HUES6 (cell line): ENCODE measurements around the gene HELZ.

Experiments used
- H3K27ac ChIP-seq: 2 replicates; pipeline ENCODE4 v1.7.0; 2013; ENCODE audit warnings: low read depth, mild to moderate bottlenecking, low read length, inconsistent platforms
- H3K27me3 ChIP-seq: 2 replicates; pipeline ENCODE4 v1.6.1; 2013; ENCODE audit warnings: low read length; ENCODE audit not compliant: control insufficient read depth, insufficient read depth
- H3K36me3 ChIP-seq: 2 replicates; pipeline ENCODE4 v1.6.1; 2013; ENCODE audit warnings: low read length; ENCODE audit not compliant: control insufficient read depth, insufficient read depth
- H3K4me1 ChIP-seq: 2 replicates; pipeline ENCODE4 v1.6.1; 2013; ENCODE audit warnings: low read length; ENCODE audit not compliant: control insufficient read depth, insufficient read depth
- H3K4me3 ChIP-seq: 2 replicates; pipeline ENCODE4 v1.5.1; 2013; ENCODE audit warnings: low read depth, low read length
- H3K9ac ChIP-seq: one replicate; pipeline ENCODE4 v1.6.1; 2013; ENCODE audit warnings: mild to moderate bottlenecking, low read length
- H3K9me3 ChIP-seq: 2 replicates; pipeline ENCODE4 v1.6.1; 2013; ENCODE audit warnings: low read depth, low read length; ENCODE audit not compliant: control insufficient read depth, insufficient read depth

The HELZ gene

DNA sequence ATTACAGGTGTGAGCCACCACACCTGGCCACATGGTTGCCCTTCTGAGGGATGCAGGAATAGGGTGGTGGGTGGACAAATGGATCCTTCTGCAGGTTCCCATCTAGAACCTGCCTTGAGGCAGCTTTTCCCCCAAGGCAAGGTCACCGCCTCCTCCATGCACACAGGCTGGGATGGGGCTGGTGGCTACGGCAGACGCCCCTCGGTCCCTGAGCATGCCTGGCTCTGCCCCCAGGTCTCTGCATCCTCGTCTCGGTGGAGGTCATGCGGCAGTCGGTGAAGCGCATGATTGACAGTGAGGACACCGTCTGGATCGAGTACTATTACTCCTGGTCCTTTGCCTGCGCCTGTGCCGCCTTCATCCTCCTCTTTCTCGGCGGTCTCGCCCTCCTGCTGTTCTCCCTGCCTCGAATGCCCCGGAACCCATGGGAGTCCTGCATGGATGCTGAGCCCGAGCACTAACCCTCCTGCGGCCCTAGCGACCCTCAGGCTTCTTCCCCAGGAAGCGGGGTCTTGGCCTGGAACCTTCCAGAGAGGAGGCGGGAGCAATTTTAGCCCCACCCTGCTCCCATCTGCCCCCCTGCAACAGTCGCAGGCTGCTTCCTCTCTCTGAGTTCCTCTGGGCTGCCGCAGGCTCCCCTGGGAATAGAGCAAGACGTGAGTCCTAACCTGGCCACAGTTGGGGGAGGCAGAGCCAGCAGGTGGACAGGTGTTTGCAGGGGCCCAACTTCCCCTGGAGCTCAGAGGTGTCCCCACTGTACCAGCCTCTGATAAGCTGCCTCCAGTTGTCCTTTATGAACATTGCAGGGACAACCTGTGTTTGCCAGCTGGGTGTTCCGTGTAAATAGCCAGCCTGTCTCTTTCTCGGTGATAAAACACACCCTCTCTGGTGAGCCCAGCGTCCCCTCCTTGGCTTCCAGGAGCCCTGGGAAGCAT is 188.9 kb downstream of the HELZ start:
- no peaks in the 10 kb centered on the region for H3K9me3 ChIP-seq
- no peaks in the 10 kb centered on the region for H3K27me3 ChIP-seq
- no peaks in the 10 kb centered on the region for H3K36me3 ChIP-seq
- no peak overlapping the region for H3K4me3 ChIP-seq
- H3K27ac ChIP-seq: no peak overlapping the region
- no peak overlapping the region for H3K9ac ChIP-seq
- H3K4me1 ChIP-seq: no peaks in the 10 kb centered on the region

DNA sequence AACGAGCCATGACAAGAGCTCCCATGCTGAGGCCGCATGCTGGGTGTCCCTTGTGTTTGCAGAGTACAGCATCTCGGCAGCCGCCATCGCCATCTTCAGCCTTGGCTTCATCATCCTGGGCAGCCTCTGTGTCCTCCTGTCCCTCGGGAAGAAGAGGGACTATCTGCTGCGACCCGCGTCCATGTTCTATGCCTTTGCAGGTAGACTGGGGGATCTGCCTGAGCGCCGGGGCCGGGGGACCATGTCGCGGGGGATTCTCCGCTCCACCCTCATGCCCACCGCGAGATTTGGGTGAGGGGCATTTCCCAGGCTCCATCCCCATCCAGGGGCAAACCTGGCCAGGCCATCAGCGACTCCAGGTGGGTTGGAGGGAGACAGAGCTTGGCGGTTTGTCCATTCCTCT is 190.0 kb downstream of the HELZ start:
- no peaks in the 10 kb centered on the region for H3K4me1 ChIP-seq
- H3K9me3 ChIP-seq: no peaks in the 10 kb centered on the region
- no peak overlapping the region for H3K4me3 ChIP-seq
- no peak overlapping the region for H3K9ac ChIP-seq
- no peak overlapping the region for H3K27ac ChIP-seq
- H3K36me3 ChIP-seq: no peaks in the 10 kb centered on the region
- H3K27me3 ChIP-seq: no peaks in the 10 kb centered on the region

DNA sequence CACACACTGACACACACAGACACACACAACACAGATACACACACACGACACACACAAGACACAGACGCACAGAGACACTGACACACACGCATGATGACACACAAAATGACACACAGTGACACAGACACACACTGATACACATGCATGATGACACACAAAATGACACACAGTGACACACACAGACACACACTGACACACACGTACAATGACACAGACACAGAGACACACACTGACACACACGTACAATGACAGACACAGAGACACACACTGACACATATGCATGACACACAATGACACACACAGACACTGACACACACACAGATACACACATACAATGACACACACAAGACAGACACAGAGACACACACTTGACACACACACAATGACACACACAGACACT is 190.4 kb downstream of the HELZ start:
- H3K9ac ChIP-seq: no peak overlapping the region
- H3K4me1 ChIP-seq: no peaks in the 10 kb centered on the region
- no peaks in the 10 kb centered on the region for H3K36me3 ChIP-seq
- no peak overlapping the region for H3K27ac ChIP-seq
- no peak overlapping the region for H3K4me3 ChIP-seq
- no peaks in the 10 kb centered on the region for H3K27me3 ChIP-seq
- peaks cover under 1% of the 10 kb centered on the region for H3K9me3 ChIP-seq

DNA sequence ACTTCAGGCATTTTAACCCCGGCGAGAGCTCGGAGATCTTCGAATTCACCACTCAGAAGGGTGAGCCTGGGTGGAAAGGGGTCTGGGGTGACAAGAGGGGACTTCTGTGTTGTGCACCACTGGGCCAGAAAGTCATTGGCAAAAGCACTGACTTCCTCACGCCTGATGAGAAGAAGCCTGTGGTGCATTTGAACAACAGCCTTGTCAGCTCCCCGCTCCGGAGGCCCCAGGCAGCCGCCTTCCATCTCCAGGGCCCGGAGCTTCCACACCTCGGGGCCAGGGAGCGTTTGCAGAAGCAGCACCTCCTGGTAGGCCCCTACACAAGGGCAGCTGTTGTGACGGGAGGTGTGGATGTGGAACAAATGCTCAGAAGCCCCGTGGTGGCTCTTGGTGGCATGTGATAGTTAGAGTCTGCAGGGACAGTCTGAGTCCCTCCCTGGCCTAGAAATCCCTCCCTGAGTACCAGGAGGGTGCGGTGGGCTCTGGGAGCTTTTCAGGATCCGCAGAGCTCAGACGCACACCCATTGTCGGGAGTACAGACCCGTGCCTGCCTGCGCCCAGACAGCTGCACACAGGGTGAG is 190.9 kb downstream of the HELZ start:
- no peaks in the 10 kb centered on the region for H3K36me3 ChIP-seq
- H3K27me3 ChIP-seq: no peaks in the 10 kb centered on the region
- H3K9ac ChIP-seq: no peak overlapping the region
- H3K4me1 ChIP-seq: no peaks in the 10 kb centered on the region
- no peak overlapping the region for H3K4me3 ChIP-seq
- H3K27ac ChIP-seq: no peak overlapping the region
- peaks cover 6% of the 10 kb centered on the region for H3K9me3 ChIP-seq

DNA sequence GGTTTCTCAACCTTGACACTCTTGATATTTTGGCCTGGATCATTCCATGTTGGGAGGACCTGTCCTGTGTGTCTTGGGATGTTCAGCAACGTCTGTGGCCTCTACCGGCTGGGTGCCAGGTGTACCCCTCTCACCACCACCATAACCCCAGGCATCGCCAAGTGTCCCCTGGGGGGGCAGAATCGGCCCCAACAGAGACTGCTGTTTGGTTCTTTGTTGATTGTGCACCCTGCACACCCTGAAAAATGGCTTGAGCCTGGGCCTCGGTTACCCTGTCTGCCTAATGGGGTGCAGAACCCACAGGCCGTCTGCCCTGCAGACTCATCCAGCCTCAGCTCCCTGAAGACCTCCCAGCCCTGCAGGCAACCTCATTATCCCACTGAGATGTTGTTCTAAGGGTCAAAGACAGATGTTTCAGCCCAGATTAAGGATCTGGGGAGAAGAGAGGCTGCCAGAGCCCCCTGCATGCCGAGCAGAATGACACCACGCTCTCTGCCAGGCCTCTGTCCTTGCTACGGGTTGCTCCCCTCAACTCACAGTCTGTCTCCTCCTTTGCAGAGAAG is 191.5 kb downstream of the HELZ start:
- no peak overlapping the region for H3K4me3 ChIP-seq
- no peak overlapping the region for H3K27ac ChIP-seq
- H3K27me3 ChIP-seq: no peaks in the 10 kb centered on the region
- H3K36me3 ChIP-seq: no peaks in the 10 kb centered on the region
- no peak overlapping the region for H3K9ac ChIP-seq
- peaks cover 12% of the 10 kb centered on the region for H3K9me3 ChIP-seq
- no peaks in the 10 kb centered on the region for H3K4me1 ChIP-seq

DNA sequence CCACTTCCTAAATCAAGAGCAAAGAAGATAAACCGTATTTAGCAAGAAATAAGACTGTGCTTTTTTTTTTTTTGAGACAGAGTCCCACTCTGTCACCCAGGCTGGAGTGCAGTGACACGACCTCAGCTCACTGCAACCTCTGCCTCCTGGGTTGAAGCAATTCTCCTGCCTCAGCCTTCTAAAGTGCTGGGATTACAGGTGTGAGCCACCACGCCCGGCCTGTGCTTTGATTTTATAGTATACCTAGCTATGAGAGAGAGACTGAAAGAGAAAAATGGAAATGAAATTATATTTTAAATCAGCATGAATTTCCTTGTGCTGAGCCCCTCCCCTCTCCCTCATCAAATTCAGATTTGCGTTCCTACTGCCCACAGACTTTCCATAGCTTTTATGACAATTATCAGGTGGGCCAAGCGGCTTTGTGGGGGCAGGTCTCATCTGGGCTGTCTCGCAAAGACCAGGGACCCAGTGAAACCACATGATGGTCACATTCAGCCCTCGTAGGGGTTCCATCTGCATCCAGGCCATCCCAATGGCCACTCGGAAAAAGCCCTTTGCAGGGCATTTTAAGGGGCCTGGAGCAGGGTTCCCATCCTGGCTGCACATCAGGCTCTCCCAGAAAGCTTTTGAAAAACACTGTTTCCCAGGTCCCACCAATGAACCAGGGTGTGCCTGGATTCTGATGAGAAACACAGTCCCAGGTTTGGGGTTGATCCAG is 192.1 kb downstream of the HELZ start:
- no peaks in the 10 kb centered on the region for H3K36me3 ChIP-seq
- H3K4me1 ChIP-seq: no peaks in the 10 kb centered on the region
- H3K9me3 ChIP-seq: peaks cover 15% of the 10 kb centered on the region
- no peak overlapping the region for H3K4me3 ChIP-seq
- H3K27ac ChIP-seq: no peak overlapping the region
- no peaks in the 10 kb centered on the region for H3K27me3 ChIP-seq
- no peak overlapping the region for H3K9ac ChIP-seq

DNA sequence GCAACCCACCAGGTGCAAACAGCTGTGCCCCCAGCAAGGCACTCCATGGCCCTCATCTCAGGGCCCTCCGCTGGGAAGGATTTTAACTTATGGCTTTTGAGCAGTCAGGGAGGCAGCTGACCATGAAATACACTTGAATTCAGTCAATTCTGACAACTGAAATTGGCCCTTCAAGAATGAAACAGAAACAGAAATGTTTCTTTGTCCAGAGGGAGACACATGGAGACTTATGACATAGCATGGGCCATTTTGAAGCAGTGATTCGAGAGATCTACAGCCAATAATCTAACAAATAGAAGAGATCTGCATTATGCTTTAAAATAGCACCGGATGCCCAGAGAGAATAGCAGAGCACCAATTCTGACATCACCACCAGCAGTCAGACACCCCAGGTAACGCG is 193.2 kb downstream of the HELZ start:
- H3K4me3 ChIP-seq: no peak overlapping the region
- no peak overlapping the region for H3K27ac ChIP-seq
- H3K36me3 ChIP-seq: no peaks in the 10 kb centered on the region
- H3K4me1 ChIP-seq: no peaks in the 10 kb centered on the region
- H3K9ac ChIP-seq: no peak overlapping the region
- H3K9me3 ChIP-seq: peaks cover 22% of the 10 kb centered on the region
- no peaks in the 10 kb centered on the region for H3K27me3 ChIP-seq

DNA sequence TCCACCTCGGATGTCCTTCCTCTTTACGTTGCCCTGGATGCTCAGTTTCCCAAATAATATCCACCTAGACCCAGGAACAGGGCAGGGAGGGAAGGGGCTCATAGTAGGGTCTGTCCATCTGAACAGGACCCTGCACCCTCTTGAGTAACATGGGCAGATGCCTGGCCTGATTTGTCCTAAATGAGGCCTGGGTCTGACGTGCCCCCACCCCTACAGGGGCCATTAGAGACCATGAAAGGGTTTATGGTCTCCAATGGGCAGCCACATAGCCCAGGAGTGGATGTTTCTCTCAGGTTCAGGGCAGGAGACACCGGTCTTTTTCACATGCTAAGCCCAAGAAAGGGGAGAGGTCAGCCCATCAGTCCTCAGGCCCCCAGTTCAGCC is 193.8 kb downstream of the HELZ start:
- no peak overlapping the region for H3K9ac ChIP-seq
- no peaks in the 10 kb centered on the region for H3K36me3 ChIP-seq
- H3K4me1 ChIP-seq: no peaks in the 10 kb centered on the region
- peaks cover 22% of the 10 kb centered on the region for H3K9me3 ChIP-seq
- H3K27ac ChIP-seq: no peak overlapping the region
- no peak overlapping the region for H3K4me3 ChIP-seq
- no peaks in the 10 kb centered on the region for H3K27me3 ChIP-seq

DNA sequence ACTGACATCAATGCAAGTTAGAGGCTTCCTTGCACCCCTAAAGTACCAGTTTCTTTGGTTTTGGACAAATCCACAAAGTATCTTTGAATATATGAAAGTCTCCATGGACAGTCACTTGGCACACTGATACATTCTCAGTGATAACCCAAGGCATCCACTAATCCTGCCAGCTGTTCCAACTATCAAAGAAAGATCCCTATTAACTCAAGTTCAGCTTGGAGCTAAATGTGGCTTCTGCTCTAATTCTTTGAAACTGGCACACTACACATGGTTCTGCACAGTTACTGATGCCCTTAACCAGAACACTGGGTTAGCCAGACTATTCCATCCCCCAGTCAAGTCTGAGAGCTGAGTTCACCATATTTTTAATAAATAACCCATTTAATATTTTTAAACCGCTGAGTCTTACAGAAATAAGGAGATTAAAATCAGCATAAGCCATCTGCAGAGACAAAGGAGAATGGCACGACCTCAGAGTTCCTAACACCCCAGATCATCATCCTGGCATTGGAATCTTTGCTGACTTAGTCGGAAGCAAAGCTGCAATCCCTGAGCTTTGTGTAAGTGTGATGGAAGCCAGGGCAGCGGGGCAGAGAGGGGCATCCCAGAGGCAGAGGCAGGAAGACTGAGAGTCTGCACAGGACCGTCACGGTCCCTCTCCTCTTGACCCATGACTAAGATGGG is 194.4 kb downstream of the HELZ start:
- Histone ChIP-seq H3K27me3 (no peaks in the 10 kb centered on the region), H3K36me3 (no peaks in the 10 kb centered on the region), H3K9ac (no peak overlapping the region), H3K9me3 (peaks cover 22% of the 10 kb centered on the region), H3K27ac (no peak overlapping the region), H3K4me1 (no peaks in the 10 kb centered on the region), H3K4me3 (no peak overlapping the region)

DNA sequence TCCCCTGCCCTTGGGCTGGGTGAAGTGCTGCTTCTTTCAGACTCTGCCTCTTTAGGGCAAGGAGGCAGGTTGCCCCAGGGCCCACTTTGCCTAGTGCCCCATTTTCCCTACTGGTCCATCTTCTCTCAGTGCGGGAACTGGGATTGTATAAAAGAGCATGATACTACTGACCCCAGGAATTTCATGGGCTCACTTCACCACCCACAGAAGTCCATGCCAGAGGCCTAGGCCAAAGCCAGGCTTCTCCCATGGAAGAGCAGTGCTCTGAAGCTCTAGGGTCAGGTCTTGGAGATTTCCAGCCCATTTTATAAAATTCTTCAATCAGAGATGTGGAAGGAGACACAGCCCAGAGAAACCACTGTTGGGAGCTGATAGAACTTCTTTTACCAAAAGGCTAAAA is 194.9 kb downstream of the HELZ start:
- Histone ChIP-seq H3K4me1 (no peaks in the 10 kb centered on the region), H3K4me3 (no peak overlapping the region), H3K27me3 (no peaks in the 10 kb centered on the region), H3K9me3 (peaks cover 22% of the 10 kb centered on the region), H3K27ac (no peak overlapping the region), H3K9ac (no peak overlapping the region), H3K36me3 (no peaks in the 10 kb centered on the region)
